NOMO-1 treated with dmso at 0.1 percent for 144 hours (cell line): ENCODE measurements around the gene CCL5.
"Not testable (repeated sequence)": the region's sequence is repeated elsewhere in the genome, so short reads cannot be mapped to it uniquely, and the experiment has no call there.

ENCODE experiments used
- DNase-seq: peaks from one replicate; lab custom pipeline; 2025; ENCODE audit not compliant: unreplicated experiment; lab: John Stamatoyannopoulos, UW

CCL5 gene

GRCh38 chr17:35898283-35899070 lies 18.3 kb upstream of the CCL5 start:
- DNase-seq = peak; percentile 24

DNA sequence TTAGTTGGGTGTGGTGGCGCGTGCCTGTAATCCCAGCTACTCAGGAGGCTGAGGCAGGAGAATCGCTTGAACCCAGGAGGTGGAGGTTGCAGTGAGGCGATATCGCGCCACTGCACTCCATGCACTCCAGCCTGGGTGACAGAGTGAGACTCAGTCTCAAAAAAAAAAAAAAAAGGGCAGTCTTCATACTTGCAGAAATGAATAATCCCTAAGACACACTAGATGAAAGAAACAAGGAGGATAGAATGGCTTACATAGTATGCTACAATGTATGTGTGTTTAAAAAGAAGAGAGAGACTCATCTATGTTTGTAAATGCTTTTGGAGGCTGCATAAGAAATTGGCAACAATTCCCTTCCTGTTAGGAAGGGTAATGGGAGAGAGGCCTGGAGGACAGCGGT lies 17.6 kb upstream of the CCL5 start:
- not testable (repeated sequence) for DNase-seq

- peak; percentile 67 for DNase-seq
Observed at GRCh38 chr17:35895636-35896587, 15.8 kb upstream of the CCL5 start.

DNA sequence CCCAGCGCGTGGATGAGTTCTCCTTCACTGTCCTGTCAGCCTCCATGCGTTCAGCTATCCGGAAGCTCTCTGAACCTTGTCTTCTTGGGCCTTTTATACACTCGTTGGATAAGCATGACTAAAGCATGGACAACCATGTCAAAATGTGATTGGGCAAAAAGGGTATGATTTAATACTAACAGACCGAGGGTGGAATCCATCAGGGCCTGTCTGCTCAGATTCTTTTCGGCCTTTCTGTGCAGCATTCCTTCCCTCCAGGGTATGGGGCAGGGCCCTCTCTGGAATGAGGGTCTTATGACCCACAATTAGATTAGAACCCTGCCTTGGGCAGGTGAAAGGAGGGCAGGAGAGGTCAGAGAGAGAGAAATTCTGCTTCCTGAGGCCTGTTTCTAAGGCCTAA lies 14.0 kb upstream of the CCL5 start:
- no peak for DNase-seq

- DNase-seq = no peak
Observed at GRCh38 chr17:35893751-35894150, 13.6 kb upstream of the CCL5 start.

DNA sequence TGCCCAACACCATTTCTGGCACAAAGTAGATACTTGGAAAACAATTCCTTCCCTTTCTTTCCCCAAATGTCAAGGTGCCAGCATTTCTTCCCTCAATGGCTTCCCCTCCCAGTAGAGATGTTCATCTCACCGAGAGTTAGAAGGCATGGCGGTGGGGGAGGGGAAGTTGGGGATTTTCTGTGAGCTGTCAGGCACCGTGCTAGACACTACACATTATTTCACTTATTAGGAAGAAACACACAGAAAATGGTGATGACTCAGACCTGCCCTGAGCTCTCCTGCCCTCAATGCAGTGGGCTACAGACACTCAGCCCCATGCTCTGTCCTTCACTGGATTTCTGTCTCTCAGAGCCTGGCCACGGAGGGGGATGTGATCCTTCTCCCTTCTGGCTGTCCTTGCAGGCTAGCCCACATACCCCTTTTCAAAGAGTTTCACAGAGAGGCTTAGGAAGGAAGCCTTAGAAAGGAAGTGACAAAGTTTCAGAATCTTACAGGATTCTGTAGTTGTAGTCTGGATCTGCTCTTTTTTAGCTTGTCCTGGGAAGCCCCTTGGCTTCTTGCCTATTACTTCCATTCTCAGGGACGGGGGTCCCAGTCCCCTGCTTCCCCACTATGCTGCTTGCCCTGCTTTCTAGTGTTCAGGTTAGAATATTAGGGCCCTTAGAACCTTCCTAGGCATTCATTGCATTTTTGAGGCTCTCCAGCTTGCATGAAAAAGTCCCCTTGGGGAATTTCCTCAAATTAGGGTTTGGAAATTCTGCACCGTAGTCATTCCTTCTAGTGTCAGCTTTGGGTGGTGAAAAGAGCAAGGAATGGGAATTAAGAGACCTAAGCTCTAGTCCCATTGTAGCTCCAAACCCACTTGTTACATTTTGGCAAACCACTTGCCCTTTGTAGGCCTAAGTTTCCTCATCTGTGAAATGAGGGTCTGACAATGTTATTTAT lies 12.2 kb upstream of the CCL5 start:
- no peak for DNase-seq

DNA sequence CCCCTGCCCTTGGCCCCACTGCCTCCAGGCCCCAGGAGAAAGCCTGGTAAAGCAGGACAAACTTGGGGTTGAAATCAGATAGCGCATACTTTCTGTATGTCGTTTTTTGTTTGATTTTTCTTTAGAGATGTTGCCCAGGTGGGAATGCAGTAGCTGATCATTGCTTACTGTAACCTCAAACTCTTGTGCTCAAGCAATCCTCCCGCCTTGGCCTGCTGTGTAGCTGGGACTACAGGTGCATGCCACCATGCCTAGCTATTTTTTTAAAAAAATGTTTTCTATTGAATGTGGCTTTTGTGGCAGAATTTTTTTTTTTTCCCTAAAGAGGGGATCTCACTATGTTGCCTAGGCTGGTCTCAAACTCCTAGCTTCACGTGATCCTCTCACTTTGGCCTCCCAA lies 11.1 kb upstream of the CCL5 start:
- no peak for DNase-seq

GRCh38 chr17:35890774-35891155 lies 10.6 kb upstream of the CCL5 start:
- no peak for DNase-seq

DNA sequence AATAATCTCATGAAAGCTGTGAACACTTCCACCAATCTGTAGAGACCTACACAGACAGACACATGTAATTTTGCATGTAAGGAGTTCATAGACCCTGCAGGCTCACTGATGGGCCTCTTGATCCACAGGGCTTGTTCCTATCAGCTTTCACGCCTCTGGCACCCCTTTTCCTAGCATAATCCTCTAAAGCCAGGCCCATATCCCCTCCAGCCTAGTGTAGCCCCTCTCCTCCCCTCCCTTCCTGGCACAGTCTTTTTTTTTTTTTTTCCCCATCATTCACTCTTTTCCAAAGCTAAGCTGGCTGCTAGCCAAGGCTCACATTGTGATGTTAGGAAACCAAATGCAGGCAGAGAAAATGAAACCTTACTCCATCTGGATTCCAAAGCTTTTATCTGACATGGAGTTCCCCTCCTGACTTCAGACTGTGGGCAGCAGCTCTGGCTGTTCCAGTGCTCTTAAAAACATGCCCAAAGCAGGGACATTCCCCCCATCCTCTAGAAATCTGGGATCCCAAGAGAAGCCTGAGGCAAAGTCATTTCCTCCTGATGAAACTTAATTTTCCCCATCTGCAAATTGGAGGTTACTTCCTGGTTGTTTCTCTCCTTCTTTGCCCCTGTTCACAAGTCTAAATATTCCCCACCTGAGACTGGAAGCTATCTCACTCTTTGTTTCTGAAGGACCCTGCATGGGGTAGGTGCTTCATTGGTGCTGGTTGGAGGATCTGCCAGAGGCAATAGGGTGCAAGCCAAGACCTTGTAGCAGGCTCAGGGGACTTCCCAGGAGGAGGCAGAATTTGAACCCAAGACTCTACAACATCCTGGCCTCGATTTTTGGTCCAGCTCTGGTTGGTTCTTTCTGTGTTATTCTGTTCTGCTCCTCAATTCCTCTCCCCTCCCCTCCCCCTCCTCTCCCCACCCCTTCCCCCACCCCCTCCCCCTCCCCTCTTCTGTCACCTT lies 9.9 kb upstream of the CCL5 start:
- DNase-seq = no peak

DNA sequence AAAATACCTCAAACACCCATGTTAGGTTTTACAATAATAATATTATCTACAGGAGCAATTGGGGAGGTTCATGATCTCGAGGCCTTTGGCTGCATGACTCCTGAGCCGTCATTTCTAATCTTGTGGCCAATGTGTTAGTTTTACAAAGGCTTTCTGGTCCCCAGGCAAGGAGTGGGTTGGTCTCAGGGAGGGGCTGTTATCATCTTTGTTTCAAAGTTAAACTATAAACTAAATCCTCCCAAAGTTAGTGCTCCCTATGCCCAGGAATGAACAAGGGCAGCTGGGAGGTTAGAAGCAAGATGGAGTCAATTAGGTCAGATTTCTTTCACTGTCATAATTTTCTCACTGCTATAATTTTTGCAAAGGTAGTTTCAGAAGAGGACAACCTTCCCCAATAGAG lies 9.1 kb upstream of the CCL5 start:
- no peak for DNase-seq

DNA sequence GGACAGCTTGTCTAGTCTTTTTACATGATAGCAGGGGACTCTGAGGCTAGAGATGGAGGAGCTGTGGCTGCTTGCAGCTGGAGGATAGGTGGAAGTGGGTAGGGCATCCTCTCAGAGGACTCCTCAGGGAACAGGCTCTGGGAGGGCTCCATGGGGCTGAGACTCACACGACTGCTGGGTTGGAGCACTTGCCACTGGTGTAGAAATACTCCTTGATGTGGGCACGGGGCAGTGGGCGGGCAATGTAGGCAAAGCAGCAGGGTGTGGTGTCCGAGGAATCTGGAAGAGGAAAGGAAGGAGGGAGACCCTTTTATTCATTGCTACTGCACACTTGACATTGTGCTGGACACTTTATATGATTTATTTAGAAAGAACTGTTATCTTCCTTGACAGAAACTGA lies 1.8 kb downstream of the CCL5 start:
- DNase-seq = no peak

GRCh38 chr17:35877345-35878029 lies 2.7 kb downstream of the CCL5 start:
- DNase-seq = no peak

DNA sequence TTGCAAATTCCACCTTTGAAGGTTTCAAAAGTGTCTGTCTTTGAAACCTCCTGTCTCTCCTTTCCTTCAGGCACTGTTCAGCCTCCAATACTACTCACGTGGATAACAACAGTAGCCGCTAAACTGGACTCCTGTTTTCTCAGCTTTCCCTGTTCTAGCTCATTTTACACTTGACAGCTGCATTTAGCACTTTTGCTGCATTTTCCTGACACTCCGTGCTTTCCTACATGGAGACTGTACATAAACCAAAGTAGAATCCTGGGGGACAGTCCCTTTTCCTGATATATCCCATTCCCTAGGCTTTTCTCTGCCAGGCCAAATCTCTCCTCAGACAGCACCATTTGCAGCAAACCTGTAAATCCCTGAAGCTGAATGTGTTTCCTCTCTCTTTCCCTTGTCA lies 3.6 kb downstream of the CCL5 start:
- no peak for DNase-seq

- DNase-seq = no peak
Observed at GRCh38 chr17:35875800-35876139, 4.4 kb downstream of the CCL5 start.

- DNase-seq = no peak
Observed at GRCh38 chr17:35875072-35875799, 4.9 kb downstream of the CCL5 start.

GRCh38 chr17:35872196-35872980 lies 7.8 kb downstream of the CCL5 start:
- DNase-seq = no peak

DNA sequence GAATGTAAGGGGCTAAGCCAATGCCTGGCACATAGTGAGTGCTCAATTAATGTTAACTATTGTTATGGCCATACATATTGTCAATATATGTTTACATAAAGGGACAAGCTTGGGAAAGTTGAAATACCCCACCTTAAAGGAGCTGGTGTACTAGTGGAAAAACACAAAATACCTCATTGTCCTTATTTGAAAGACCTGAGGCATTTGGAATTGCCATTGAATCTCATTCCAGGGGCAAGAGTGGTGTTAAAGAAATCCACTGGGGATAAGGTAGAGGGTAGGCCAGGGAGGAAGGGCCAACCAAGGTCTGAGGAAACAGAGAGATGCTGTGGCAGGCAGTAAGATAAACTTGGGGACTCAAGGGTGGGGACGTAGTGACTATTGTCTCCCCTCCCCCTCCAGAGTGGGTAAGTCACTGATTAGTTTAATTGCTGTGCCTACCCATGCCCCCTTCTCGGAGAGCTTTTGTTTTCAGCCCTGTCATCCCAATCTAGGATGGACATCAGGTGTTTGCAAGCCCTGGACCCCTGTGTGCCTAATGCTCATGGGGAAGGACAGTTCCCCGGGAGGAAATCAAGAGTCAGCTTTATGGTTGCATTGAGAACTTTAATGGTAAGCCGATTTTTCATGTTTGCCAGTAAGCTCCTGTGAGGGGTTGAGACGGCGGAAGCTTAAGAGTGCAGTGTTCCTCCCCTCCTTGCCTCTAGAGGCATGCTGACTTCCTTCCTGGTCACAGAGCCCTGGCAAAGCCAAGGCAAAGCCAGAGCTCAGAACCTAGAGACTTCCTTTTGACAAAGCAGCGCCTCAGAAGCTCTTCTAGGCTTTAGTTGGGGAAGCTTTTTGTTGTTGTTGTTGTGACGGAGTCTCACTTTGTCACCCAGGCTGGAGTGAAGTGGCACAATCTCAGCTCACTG lies 9.0 kb downstream of the CCL5 start:
- no peak for DNase-seq
